Medulla oblongata (tissue), 1 donor: ENCODE measurements around the gene GNG12.

ENCODE experiments used
- DNase-seq: peaks from one replicate; pipeline ENCODE4 v3.0.0-alpha.2; 2015; ENCODE audit errors: extremely low spot score

GNG12 gene

DNA sequence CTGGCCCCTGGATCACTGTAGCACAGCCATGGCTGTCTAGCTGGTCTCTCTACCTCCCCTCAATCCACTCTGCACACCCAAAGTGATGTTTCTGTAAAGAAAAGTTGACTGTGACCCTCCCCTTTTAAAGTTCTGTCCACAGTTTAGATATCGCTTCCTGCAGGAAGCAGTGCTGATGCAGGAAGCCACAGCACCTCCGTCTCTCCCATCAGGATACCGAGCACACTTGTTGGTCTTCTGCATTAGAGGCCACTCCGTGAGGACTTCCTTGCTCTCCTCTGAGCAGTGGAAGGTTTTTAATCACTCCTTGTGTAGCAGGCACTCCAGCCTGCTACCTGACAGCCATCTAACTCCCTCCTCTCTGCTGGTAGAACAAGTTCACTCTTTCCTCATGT lies 78.7 kb downstream of the GNG12 start:
- no peak for DNase-seq

DNA sequence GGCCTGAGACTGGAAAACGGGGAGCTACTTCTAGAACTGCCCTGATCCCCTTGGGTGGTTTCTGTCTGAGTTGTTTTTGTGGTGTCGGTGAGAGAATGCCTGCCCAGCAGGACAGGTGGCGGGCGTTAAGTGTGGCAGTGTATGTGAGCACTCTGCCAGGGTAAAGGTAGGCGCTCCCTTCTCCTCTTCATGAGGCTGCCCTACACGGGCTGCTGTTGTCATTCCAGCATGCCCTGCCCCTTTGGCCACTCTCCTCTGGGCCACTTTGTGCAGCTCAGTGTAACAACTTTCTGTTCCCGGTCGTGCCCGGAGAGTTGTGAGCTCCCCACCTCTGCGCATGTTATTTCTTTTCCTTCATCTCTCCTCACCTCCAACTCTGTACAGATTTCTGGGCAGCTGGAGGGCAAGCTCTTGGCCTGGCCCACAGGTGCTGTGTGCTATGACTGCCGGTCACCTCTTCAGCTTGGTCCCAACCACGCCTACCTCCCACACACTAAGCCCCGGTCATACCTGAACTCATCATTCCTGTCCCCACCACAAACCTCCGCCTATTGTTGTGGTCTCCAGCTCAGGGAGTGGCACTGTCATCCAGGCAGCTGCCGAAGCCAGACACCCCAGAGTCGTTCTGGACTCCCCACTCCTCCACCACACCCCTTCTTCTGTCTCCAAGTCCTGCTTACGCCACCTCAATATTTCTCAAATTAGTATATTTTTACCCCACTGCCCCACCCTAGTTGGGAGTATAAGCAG lies 79.3 kb downstream of the GNG12 start:
- no peak for DNase-seq

DNA sequence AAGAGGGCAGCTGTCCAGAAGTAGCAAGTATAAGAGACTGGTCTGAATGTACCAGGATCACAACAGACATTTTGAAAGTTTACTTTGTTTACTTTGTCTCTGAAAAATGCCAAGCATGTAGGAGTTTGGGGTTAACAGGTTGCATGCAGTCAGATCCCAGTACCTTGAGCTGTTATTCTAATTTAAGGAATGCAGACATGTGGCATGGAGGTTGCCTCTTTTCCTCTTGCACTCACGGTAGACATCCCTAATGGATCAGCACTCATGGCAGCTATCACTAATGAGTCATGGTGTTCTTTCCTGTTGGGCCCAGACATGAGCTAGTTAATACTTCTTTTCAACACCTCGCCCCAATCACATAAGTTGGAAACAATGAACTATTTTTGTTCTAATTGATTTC lies 81.0 kb downstream of the GNG12 start:
- DNase-seq: no peak

DNA sequence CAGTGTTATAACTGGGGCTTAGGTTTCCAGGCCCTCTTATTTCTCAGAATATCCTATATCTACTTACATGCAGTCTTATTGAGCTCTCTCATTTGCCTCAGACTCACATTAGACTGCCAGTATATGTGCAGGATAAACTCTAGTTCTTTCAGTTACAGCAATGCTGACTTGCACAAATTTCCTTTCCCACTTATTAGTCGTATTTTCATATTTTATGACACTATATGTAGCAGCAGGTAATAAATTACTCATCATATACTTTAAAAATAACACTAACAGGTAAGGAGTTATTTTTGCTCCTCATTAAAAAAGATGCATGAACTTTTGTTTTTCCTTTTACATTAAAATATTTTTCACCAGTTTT lies 82.6 kb downstream of the GNG12 start:
- no peak for DNase-seq

DNA sequence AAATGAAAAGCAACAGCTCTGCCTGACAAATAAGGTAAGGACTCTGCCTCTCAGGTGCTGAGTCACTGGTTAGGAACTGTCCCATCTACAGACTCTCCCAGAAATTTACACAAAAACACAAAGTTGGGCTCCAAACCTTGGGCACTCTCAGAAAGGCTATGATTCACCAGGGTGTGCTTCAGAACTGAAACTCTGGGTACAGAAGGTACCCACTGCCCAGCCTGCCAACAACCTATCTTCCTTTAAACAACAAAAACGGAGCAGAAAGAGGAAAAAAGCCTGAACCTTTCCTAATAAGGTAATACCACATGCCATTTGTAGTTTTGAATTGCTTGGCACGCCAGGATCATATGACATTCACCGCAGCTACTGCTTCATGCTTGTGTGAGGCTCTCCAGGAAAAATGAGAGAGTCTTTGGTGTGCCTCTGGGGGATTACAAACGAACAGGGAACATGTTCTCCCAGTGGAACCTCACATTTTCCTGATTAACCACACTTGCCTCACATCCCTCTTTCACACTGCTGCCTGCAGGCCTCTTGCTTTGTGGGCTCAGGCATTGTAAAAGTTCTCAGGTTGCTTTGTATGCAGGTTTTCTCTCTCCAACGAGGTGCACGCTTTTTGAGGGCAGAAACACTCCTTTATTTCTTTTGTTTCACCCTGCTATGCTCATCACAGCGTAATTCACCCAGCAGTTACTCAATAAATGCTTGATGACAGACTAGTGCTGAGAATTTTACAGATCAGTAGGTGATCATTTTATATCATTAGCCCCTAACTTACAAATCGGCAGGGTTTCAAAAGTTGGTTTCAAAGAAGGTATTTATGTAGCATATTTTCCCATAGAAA lies 83.2 kb downstream of the GNG12 start:
- peak; percentile 15 for DNase-seq

DNA sequence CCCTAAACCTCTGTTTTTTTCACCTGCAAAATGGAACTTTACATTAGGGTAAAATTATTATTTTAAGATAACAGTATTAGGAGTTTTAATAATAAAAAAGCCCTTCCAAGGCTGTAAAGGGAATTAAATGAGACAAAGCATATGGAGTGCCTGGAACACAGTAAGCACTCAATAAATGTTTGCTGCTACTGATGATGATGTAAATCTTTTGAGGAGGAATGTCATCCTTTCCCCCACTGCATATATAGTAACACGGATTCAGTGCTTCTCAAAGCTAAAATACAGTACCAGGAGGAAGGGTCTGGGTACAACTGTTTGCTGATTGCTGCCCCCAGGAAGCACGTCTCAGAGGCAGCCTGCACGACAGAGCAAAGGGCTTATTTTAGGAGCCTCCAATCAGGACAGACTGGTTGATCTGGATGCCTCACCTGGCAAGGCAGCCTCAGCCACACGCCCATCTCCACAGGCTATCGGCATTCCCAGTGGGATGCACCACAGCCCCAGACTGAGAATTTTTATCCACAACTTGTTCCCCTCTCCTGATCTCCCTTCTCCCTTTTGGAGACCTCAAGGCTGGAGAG lies 83.9 kb downstream of the GNG12 start:
- DNase-seq: no peak

DNA sequence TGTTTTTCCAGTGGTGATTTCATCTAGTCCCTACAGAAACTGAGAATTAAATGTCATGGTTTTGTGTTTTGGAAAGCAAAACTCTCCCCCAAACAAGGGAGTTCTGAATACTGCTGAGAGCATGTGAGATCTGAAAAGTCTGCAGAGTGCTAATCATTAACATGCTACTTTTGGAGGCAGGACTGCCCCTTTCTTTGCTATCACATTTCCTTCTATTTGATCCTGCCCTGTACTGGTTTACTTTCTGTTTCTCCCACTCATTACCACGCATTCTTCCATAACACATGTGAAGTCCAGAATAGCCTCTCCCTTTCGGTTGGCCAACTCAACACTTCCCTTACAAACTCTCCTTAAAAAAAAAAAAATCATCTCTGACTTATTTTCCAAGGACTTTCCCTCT lies 84.6 kb downstream of the GNG12 start:
- no peak for DNase-seq

DNA sequence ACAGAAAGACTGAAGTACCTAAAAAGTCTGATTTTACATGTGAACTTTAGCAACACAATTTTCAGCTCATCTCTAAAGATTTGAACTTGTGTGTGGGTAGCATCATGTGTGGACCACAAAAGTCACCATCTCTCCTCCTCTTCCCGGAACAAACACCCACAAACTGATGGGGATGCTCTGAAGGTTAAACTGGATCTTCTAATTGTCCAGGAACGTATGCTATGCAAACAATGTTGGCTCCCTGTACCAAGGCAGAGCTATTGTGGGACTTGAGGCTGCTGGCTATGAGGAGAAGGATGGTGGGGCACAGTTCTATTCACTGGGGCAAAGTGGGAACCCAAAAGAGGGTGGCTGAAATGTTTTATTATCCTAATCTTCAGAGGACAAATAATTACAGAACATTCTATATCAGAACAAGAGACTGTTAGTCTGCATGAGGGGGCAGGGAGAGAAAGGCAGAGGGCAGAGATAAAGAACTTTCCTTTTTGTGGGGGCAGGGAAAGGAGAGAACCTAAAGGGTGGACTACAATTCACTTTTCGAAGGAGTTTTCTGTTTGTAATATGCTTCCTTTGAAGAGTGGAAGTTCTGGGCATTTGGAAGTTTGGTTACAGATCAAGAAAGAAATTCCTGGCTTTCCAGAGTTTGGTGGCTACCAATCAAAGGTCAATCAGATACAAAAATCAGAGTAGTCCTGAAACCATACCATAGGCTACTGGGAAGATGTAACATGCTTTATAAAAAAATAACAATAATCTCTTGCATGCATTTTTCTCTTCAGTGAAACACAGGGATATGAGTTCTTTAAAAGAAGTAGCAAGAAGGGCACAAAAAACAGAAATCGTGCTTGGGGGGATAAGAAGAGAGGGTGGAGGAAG lies 85.4 kb downstream of the GNG12 start:
- DNase-seq: no peak

DNA sequence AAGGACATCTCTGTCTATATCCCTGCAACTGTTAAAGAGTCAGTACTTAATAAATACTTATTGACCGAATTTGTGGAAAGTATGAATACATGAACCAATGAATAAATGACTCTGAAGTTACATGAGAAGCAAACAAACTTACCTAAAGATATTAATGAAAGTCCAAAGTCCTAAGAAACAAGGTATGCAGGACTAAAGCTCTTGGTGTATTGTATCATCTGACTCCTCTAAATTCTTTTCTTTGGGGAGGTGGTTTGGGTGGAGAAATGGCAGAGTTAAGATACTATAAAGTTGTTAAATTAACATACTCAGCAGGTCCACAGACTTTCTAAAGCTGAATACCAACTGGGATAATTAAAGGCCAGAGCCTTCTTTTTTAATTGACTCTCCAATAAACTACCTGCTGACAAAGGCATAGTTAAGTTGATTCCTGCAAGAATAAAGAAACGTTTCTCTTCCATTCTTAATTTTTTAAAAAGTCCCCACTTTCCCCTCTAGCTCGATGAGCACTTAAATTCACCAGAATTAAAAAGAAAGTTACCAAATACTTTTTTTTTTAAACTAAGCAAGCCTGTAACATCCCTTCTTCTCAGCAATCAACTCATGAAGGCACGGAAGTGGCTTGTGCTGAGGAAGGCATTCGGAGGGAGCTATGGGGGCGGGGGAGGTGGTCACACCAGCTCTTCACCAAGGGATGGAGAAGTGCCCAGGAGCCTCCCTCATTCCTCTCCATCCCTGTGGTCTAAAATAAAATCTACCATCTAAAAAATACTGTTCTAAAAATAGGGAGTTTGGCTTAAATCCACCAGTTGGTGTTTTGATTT lies 87.2 kb downstream of the GNG12 start:
- no peak for DNase-seq

DNA sequence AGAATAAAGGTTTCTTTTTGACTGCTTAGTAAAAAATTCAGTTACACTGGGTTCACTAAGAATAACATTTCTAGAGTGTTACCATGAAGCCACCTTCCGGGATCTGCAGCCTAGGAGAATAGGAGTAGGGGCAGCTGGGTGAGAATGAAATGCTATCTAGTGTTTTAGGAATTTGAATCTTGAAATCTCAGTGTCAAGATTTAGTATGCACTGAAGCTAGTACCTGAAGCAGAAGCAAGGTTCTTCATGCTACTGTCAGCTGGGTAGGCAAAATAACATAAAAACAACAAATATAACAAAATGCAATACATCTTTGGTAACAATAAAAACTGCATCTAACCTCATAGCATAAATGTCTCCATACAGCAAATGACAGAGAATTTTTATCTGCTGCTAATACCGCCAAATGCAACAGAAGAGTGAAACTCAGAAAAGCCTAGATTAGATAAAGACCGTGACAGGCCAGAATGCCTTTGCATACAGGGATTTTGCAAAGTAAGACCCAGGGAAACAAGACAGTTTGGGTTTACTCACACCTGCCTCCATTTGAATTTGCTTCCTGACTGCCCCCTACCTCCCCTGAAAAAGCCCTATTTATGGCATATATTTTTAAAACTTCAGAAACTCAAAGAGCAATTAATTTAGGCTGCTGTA lies 90.1 kb downstream of the GNG12 start:
- DNase-seq: no peak

DNA sequence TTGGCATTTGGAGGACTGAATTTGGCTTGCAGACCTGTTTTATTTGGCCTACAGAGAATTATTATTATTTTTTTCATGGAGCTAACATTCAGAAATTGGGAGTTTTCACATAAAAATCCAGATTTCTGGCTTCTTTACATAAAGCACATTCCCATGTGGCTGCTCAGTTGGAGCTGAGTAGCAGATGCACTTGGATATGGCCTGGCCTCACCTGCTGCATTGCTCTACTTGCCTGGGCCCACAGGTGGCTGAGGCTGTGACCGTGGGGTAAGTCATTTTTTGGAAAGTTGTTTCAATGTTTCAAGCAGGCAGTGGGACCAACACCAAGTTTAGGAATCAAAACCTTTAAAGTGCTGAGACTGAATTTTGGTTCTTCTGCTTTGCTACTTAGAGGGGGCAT lies 91.5 kb downstream of the GNG12 start:
- DNase-seq: no peak

DNA sequence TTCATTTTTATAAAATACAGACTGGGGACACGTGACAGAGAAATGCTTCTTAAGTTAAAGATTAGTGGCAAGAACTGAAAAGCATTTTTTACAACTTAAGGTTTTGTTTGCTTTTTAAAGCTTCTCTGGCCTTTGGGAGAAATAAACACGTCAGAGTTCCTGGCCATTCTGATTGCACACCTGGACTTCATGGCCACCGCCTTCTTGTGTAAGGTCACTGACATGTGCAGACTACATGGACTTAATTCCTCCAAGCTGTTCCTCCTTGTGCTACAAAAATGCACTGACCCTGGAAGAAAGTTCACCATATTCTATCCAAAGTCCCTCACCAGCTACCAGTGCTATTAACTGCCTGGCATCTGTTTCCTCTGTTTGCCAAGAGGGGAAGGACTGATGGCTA lies 92.1 kb downstream of the GNG12 start:
- no peak for DNase-seq

DNA sequence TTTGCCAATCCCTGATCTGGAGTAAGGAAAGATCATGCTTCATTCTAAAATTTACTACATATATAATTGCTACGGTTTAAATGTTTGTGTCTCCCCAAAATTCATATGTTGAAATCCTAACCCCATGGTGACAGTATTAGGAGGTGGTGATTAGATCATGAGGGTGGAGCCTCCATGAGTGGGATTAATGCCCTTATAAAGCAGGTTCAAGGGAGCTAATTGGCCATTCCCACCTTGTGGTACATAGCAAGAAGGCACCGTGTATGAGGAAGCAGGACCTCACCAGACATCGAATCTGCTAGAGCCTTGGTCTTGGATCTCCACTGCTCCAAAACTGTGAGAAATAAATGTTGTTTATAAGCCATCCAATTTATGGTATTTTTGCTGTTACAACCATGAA lies 92.7 kb downstream of the GNG12 start:
- DNase-seq: no peak

DNA sequence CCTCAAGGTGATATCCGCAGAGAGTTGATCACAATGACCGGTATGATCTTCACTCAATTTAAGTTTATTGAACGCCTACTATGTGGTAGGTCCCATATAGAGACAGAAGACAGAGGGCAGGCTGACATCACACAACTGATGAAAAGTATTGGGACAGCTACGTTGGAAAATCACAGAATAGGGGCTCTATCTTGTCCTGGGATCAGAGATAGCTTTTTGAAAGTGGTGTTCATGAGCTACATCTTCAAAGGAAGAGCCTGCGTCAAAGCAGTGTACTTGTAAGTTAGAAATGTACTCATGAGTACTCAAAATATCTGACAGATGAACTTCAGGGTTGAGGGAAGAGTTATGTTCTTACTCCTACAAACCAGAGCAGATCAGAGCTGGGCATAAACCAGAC lies 93.9 kb downstream of the GNG12 start:
- no peak for DNase-seq

DNA sequence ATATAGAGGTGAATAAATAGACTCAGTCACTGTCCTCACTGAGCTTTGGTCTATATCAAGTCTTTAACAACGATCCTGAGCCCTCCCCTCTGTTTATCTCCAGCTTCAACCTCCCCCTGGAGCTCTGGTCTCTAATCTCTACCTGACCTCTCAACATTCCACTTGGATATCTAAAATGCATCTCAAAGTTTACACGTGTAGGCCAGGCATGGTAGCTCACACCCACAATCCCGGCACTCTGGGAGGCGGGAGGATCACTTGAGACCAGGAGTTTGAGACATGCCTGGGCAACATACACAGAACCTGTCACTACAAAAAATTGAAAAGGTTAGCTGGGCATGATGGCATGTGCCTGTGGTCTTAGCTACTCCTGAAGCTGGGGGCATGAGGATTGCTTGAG lies 94.9 kb downstream of the GNG12 start:
- no peak for DNase-seq

DNA sequence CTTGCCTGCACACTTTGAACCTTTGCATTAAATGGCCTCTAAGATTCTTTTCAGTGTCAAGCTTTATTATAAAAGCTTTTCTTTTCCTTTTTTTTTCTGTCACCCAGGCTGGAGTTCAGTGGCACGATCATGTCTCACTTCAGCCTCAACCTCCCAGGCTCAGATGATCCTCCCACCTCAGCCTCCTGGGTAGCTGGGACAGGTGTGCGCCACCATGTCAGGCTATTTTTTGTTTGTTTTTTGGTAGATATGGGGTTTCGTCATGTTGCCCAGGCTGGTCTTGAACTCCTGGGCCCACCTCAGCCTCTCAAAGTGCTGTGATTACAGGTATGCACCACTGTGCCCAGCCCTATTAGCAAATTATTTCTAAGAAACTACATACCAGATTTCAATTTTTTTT lies 95.4 kb downstream of the GNG12 start:
- no peak for DNase-seq

DNA sequence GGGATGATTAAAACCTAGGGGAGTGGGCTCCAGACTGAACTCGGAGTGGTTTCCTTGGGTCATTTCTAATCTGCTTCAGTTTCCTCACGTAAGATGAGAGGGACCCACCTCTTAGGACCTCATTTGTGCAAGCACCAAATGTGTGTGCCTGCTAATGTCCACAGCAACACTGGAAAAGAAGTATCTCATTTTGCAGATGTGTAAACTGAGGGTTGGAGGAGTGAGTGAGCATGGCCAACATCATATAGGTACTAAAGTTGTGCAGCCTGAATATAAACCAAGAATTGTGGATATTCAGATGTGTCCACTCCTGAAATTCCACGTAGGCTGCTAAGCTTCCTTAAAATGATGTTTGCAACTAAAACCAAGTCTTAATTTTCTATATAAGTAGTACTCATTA lies 96.5 kb downstream of the GNG12 start:
- DNase-seq: no peak

DNA sequence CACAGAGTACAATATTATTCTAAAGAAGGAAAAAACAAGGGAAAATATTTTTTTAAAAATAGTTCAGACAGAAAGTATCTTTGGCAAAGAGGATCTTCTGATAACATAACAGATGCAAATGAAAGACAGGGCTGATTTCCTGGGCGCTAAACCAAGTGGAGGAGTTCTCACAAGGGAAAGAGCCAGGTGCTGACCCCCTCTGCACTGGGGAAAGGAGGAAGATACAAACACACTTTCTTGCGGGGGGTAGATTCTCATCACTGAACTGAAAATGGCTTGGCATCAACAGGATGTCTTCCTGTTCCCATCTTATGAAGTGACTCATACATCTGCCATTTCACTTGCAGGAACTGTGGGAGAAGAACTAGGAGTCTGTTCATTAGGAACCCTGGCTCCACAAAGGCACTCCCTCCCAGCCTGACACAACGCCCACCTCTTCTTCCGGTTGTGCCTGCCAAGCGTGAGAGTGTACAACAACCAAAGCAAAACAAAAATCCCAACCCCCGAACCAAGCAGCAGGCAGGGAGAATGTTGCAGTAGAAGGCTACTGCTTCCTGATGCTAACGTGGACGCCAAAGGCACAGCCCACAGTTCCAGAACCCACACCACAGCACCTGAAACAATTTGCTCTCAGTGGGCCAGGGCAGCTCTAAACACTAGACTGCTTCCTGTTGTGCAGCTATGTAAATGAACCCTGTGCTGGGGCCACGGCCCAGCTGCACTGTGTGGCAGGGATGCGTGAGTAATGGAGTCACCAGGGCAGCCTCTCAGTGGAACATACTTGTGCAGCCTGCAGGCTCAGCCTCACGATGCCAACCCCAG lies 97.2 kb downstream of the GNG12 start:
- peak; percentile 40 for DNase-seq

DNA sequence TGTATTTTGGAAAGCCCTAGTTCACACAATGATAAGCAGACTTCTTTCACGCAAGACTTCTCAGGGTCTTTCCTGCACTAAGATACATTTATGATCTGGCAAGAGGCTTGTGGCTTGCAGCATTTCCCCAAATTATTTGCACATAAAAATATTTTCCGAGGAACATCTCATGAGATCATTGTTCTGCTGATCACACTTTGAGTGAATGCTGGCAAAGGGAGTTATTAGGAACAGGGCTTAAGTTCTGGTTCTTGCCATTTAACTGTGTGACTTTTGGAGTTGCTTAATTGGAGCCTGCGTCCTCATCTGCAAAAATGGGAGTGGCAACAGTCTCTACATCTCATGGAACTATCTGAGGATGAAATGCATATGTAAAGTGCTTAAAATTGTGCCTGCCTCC lies 98.1 kb downstream of the GNG12 start:
- DNase-seq: no peak

DNA sequence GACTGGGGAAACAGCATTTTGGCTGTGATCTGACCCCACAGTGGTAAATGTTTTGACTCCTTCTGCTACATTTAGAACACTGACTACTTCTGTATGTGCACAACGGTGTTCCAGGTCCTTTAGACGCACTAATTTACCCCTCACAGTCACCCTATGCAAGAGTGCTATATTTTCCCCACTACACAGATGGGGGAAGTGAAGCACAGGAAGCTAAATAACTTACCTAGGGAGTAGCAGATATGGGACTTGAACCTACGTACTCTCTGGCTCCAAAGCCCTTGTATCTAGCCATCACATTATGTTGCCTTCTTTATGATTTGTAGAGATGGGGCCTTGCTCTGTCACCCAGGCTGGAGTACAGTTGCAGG lies 99.0 kb downstream of the GNG12 start:
- no peak for DNase-seq
